HG02870 (cell line): ENCODE data around the gene IFNLR1.

Experiments
- ATAC-seq: cut with Tn5 transposase; IDR thresholded peaks from one replicate; pipeline ENCODE4 v1.9.1; 2021; ENCODE audit warnings: mild to moderate bottlenecking, moderate library complexity; ENCODE audit not compliant: unreplicated experiment

The IFNLR1 gene

DNA sequence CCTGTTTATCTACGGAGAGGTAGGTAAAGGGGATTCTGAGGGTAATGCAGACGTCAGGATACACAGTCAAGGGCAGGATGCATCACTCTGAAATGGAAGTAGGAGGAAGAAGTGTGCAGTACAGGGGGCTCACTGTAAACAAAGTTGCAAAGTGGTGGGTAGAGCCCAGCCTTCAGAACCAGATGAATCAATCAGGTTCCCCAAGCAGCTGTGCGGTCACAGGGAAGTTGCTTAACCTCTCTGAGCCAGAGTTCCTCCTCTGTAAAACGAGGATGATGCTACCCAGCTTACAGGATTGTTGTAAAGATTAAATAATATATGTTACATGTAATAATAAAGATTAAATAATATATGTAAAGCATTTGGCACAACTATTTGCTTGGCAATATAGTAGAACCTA, 61.6 kb downstream of the IFNLR1 start:
- ATAC-seq, result no peak

DNA sequence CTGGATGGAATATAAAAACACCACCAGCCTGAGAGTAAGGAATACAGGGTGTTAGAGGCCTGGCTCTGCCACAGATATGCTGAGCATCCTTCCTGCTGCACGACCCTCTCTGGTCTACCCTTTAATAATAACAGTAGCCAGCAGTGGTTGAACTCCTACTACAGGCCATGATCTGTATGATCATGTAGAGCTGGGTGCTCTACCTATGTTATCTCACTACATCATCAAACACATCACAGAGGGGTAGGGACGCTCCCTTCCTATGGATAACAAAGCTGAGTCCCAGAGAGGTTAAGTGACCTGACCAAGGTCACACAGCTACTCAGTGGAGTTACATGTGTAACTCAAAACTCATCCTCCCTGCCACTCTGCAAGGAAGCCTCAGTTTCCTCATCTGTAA, 62.1 kb downstream of the IFNLR1 start:
- no peak for ATAC-seq

DNA sequence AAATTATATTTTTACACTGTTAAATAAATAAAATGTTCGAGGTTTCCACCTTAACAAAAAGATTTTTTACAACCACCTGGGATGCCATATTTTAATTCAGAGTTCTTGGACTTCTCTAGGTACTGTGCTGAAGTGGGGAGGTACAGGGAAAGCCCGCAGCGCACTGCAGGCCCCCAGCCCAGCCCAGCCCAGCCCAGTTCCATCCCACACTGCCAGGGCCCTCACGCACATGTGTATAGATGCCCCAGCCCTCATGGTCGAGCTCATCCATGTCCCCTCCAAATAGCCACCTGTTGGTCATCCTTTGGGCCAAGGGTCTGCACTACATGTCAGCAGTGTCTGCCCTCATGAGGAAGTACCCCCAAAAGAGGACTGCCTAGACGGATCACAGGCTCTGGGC, 63.5 kb downstream of the IFNLR1 start:
- ATAC-seq, result no peak

DNA sequence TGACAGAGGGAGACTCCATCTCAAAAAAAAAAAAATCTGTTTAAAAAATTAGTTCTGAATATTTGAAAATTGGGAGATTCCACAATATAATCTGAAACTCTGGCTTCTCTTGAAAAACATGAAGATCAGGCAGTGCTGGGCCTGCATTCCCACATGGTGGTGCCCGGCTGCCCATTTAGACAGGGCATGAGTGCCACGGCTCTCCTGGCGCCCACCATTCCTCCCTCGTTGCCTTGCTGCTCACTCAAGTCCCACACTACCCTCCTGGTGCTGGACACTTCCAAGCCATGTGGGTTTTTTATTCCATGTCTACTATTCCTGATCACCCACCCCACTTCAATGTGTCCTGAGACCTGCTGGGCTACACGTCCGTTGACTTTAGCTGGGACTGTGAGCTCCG, 64.3 kb downstream of the IFNLR1 start:
- ATAC-seq, result no peak

DNA sequence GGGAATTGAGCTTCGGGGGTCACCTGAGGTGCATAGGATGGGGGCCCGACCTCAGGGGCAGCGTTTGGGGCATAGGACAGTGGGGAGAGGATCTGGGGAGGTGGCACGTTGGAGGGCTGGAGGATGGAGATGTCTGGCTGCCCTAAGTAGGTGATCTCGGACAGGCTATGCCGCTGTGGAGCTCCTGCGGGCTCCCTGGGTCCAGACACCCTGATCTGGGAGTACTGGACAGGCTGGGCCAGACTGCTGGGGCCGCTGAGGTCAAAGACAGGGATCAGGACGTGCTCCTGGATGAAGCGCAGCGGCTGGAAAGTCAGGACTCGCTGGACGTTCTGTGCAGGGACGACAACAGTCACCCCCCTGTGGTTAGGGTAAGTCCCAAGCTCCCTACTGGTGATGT, 65.7 kb downstream of the IFNLR1 start:
- ATAC-seq, result no peak

DNA sequence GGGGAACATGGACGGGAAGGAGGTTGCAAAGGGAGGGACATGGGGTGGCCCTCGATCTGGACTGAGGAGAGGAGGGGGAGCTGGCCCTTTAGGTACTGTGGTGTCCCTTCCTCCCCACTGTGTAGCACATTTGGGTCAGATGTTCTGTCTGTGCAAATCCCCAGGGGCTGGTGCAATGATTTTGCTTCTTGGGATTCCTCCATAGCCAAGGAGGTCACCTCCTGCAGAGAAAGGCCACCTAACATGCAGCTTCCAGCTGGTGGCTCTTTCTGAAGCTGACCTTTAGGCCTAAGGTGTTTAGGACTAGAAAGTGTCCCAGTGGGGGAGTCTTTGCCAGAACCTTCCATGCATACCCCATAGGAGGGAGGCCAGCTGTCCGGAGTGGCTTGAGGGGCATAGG, 66.1 kb downstream of the IFNLR1 start:
- ATAC-seq, result no peak

DNA sequence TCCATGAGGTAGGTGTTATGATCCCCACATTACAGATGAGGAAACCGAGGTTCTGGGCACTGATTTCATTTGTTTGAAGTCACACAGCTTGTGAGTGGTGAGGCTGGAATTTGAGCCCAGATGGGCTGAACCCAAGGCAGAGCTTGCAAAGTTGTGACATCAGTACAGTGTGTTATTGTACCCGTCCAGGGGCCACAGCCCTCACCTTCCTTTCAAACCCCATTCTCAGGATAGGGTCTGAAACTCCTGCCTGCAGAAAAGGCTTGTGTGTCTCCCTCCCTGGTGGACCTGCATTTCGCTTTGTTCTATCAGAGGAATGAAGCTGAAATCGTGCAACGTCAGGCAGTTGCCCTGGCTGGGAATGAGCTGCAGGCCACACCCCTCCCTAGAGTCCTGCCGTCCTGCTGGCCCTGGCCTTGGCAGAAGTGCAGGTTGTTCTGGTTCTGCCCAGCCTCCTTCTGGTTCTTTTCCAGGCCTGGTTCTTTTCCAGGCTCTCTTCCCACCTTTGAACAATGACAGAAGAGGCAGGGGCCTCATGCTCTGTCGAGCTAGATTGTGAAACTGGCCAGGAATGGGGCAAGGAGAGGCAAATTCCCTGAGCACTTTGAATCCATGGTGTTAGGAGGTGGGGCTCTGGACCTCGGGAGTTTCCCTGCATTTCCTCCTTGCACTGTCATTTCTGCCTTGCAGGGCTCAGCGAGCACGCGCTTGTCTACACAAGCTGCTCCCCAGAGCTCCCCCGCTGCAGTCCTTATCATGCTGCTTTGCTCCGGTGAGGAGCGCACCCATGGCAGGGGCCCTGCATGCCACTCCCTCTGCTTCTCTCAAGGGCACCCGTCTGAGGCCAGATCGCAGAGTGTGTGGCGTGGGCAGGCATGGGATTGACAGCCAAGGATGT, 67.0 kb downstream of the IFNLR1 start:
- no peak for ATAC-seq

DNA sequence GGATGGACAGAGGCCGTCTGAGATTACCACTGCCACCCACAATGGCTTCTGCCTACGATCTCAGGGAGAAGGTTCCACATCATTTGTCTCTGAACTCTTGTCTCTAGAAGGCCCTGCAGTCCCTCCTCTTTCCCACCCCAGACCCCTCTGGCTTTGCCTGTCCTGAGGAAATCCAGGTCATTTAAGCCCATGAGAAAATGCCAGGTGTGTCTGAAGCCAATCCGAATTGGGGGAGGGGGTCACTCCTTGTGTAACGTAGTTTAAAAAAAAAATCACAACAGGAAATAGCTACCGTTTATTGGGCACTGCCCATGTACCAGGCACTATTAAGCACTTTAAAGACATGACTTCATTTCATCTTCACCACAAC, 67.6 kb downstream of the IFNLR1 start:
- ATAC-seq, result no peak

DNA sequence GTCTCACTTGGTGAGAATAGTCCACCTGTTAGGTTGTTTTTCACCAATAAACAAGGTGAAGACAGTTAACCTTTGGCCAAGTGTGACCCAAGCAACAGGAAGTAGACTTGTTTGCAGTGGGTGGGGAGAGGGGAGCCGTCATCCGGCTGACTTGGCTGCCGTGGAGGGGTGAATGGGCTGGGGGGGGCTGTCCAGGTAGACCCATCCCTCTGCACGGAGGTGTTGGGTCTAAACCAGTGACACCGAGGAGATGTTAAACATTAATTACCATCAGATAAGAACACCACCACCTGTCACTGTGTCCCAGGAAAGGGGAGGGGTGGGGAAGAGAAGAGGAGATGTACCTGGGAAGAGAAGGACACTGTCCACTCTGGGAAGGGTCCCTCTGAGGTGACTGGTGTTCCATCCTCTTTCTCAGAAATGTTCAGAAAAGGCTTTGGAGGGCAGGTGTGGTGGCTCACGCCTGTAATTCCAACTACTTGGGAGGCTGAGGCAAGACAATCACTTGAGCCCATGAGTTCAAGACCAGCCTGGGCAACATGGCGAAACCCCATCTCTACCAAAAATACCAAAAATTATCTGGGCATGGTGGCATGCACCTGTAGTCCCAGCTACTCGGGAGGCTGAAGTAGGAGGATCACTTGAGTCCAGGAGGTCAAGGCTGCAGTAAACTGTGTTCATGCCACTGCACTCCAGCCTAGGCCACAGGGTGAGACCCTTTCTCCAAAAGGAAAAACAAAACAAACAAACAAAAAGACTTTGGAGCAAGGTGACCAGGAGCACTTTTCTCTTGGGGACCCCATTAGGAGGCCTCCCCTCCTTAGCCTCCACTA, 68.5 kb downstream of the IFNLR1 start:
- no peak for ATAC-seq

DNA sequence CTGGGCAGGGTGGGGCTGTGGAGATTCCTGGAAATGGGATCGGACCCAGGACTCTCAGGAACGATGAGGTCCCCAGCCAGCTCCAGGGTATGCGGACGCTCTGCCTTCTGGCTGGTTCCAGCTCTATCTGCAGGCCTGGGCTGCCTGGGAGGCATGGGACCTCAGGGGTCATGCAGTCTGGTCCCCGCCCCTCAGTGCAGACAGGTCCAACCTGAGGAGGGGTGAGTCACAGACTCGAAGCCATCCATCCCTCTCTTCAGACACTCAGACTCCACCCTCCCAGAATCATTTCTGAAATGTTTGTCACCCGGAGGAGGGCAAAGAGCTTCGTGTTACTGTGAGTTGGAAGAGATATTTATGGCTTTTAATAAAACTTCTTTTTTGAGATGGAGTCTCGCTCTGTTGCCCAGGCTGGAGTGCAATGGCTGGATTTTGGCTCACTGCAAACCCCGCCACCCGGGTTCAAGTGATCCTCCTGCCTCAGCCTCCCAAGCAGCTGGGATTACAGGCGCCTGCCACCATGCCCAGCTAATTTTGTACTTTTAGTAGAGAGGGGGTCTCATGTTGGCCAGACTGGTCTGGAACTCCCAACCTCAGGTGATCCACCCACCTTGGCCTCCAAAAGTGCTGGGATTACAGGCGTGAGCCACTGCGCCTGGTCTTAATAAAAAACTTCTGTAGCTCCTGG, 69.2 kb downstream of the IFNLR1 start:
- no peak for ATAC-seq

DNA sequence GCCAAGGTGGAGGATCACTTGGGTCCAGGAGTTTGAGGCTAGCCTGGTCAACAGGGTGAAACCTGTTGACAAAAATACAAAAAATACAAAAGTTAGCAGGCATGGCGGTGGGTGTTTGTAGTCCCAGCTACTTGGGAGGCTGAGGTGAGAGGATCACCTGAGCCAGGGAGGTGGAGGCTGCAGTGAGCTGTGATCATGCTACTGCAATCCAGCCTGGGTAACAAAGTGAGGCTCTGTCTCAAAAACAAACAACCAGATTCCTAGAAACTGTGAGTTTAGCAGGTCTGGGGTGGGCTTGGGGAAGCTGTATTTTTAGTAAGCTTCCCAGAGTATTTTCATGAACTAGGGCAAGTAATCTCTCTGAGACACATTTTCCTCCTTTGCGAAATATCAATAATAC, 70.0 kb downstream of the IFNLR1 start:
- ATAC-seq, result no peak

DNA sequence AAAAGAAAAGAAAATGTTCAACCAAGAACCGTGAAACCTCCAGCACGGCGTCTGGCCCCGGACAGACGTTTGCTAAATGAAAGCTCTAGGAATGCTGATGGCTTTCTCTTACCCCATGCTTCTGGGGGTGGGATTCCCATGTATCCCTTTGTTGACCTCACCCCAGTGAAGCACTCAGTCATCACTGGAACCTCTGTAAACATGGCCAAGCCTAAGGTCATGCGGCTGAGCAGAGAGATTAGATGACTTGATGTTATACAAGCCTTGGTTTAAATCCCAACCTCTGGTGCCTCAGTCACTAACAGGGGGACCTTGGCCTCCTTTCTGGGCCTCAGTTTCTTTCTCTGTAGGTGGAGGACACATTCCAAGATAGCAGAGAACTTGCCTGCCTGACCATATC, 72.3 kb downstream of the IFNLR1 start:
- no peak for ATAC-seq

DNA sequence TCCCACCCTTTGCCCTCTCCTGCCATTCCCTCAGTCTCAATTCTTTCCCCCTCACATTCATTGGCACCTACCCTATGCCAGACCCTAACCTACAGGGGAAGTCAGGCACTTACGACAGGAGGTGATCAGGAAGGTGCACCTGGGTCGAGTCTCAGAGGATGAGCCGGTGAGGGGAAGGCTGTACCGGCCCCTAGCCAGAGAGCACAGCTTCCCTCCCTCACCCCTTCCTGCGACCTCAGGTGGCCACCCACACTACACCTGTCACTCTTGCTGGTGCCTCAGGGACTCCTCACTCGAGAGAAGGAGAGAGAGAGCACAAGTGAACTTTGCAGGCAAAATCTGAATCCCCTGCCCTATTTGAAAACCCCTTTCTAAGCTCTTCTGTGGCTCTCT, 73.5 kb downstream of the IFNLR1 start:
- no peak for ATAC-seq

DNA sequence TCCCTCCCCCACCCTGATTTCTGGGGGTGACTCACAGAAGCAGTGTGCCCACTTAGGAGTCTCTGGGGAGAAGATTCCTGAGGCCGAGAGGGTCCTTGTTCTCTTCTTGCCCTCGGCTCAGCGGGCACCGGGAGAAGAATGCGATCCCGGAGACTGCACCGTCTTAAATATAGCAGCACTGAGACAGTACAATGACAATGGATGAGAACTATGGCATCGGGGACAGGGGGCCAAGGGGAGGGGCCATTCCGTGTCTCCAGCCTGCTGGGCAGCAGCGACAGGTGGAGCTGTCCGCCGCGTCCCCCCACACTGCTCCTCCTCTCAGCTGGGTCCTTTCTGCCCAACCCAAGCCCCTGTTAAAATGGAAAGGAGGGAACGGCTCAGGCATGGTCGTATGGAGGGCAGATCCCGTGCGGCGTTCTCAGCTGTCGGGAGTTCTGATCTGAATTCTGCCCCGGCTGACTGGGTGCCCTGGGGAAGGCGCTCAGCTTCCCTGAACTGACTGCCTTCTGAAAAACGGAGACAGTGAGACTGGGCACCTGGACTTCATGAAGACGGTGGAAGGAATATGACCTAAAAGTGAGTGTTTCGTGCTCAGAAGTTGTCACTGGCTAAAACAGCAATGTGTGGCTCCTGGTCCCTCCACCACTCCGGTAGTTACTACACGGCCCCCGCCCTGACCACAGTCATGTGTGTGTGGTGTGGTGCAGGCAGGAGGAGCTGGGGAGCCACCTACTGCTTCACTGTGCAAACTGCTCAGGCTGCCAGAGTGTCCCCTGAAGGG, 74.9 kb downstream of the IFNLR1 start, which contains the start of gene MYOM3:
Gene MYOM3 (minus strand): TSS at position 140 of the 784 bp plus-strand sequence. CDS start 3,499 bp downstream, outside the sequence.
- ATAC-seq, result no peak

DNA sequence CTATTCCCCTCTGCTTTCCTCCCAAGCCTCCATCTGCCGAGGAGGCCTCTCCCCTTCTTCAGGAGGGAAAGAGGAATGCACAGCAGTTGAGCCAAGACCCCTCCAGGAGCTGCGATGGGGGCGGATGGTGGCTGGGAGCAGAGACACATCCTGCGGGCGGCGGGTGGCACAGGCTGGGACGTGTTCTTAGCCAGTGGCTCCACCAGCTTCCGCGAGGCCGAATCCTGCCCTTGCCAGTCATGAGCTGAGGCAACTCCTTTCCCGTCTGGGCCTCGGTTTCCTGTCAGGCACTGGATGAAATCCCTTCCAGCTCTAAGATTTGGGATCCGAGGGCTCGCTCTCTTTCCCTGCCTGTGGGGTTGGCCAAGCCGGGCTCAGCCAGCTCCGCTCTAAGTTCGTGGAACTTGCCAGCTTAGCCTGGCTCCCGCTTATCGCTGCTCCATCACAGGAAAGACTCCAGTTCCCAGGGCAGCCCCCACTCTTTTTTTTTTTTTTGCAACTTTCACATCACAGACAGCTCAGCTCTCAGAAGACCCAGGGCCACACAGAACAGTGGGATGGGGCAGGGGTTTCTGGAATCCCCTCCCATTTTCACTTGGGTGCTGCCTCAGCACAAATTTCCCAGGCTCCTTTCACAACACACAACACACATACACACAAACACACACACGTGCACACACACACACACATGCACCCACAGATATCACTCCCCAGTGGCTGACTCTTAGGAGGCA, 75.7 kb downstream of the IFNLR1 start:
- ATAC-seq, result no peak

DNA sequence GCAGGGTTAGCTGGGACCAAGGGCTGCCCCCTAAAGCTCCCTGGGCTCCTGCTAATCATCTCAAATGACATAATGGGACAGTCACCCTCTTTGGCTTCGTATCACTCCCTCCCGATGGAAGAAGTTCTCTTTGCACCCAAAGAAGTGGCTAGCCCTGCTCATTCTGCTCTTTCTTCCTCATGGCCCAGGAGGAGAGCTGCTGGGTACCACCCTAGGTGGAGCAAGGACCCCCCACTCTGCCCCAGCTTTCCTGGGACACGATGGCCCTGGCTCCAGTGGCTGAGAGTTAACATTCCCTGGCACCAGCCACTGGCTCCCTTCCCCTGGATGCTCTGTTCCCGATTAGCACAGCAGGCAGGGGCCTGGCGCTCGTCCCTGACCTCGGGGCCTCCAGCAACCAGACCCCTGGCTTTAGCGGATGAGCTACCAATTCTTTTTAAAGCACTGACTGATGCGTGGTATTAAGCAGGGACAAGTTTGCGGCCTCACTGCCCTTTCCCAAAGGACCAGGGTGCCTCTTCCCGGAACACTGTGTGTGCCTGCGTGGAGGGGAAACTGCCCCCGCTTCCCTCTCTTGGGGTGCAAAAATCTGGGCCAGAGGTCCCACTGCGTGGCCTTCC, 76.3 kb downstream of the IFNLR1 start:
- no peak for ATAC-seq

DNA sequence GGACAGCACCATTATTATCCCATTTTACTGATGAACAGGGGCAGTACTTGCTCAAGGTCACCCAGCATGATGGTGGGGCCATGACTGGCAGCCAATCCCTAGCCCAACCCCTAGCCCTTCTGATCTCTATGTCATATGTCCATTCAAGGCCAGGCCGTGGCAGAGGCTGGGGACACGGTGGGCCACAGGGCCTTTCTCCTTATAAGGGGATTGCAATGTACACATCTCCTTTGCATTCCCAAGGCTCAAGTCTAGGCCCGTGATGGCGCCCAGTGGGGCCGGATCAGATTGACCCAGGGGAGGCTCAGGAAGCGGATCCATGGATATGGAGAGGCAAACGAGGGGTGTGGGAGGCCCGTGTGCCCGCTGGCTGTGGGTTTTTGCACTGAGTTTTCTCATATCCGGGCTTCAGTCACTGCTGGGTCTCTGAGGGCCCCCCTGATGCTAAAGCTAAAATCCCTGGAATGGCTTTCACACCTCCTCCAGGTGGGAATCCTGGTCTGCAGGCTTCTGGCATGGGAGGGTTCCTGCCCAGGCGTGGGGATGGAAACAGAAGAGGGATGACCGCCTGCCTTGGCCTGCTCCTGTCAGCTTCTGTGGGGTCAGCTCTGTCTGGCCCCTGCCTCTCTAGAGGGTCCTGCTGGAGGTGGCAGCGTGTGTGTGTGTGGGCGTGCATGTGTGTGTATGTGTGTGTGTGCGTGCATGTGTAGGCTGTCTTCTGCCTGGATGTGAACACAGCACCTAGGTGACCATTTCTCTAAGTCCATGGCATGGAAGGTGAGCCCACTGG, 77.2 kb downstream of the IFNLR1 start:
- ATAC-seq, result no peak

DNA sequence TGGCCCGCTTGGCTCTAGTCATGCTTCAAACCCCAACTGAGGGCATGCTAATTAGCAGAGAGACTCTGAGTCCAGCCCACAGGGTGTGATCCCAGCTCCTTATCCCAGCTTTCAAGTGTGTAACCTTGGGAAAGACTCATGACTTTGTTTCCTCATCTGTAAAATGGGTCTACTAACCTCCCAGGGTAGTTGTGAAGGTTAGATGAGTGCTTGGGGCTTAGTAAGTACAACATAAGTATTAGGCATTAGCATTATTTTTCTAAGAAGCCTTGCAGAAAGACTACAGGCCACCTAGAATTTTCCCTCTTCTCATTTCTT, 78.0 kb downstream of the IFNLR1 start:
- no peak for ATAC-seq
